ENCODE data around the gene SNAPC4.

DNA sequence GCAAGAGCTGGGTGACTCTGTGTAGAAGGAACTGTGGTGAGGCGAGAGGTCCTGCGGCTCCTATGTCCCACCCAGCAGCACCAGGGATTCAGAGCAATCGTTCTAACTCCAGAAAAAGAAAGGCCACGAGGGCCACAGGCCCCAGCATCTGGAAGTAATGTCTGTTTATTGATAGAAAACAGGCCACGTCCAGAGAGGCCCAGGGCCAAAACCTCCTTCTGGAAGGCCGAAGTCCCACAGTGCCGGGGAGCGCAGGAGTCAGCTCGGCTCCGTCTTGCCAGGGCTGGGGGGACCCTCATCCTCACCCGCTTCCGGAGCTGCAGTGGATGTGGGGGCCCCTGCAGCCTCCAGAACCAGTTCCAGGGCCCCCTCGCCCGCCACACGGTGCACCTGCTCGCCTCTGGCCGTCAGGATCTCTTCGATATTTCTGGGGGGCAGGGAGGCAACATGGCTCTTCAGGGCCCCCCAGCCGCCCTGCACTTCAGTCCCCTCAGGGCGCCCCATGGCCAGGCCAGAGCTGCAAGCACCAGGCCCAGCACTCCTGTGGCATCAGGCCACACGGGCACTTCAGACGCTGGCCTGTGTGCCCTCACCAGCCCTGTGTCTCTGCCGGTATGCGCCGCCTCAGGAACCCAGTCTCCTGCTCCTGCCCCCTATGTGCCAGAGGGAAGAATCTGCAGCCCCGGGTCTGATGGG, 38.1 kb downstream of the SNAPC4 start:
- no peak for TF ChIP-seq POLR2A (IDR thresholded peaks at IDR 0.05)
- TF ChIP-seq, protein P1, sequence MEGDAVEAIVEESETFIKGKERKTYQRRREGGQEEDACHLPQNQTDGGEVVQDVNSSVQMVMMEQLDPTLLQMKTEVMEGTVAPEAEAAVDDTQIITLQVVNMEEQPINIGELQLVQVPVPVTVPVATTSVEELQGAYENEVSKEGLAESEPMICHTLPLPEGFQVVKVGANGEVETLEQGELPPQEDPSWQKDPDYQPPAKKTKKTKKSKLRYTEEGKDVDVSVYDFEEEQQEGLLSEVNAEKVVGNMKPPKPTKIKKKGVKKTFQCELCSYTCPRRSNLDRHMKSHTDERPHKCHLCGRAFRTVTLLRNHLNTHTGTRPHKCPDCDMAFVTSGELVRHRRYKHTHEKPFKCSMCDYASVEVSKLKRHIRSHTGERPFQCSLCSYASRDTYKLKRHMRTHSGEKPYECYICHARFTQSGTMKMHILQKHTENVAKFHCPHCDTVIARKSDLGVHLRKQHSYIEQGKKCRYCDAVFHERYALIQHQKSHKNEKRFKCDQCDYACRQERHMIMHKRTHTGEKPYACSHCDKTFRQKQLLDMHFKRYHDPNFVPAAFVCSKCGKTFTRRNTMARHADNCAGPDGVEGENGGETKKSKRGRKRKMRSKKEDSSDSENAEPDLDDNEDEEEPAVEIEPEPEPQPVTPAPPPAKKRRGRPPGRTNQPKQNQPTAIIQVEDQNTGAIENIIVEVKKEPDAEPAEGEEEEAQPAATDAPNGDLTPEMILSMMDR (IDR thresholded peaks at IDR 0.05), result no peak

Data from sigmoid colon (tissue), 3 donors.